HG03196 (cell line): ENCODE results near the gene OGFOD2.
"Not testable (repeated sequence)": the region's sequence is repeated elsewhere in the genome, so short reads cannot be mapped to it uniquely, and the experiment has no call there.

Source experiments
- ATAC-seq: cut with Tn5 transposase; IDR thresholded peaks from one replicate; pipeline ENCODE4 v1.9.1; 2021; ENCODE audit not compliant: unreplicated experiment

Gene OGFOD2

DNA sequence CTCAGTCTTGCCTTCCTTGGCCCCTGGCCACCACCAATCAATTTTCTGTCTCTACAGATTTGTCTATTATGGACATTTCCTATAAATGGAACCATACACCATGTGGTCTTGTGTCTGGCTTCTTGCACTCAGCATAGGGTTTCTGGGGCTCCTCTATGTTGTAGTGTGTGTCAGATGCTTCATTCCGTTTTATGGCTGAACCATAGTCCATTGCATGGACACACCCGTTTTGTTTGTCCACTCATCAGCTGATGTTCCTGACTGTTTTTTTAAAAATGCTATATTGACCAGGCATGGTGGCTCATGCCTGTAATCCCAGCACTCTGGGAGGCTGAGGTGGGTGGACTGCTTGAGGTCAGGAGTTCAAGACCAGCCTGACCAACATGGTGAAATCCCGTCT is 26.4 kb downstream of the OGFOD2 start:
- no peak for ATAC-seq

DNA sequence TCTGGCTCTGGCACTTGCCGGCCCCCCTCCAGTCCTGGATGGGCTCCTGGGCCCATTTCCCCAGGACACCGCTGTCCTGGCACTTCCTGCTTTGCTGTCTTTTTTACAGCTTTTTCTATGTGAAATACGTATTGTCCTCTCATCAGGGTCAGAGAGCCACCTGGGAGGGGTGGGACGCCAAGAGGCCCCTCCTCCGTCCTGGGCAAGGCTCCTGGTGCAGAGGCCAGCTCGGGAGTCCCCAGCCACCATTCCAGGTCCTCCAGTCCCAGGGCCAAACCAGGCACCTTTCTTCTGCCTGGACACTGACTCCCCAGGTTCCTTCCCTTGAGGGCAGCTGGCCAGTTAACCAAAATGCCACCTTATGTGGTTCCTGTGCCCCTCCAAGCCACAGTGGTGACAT is 28.2 kb downstream of the OGFOD2 start:
- no peak for ATAC-seq

DNA sequence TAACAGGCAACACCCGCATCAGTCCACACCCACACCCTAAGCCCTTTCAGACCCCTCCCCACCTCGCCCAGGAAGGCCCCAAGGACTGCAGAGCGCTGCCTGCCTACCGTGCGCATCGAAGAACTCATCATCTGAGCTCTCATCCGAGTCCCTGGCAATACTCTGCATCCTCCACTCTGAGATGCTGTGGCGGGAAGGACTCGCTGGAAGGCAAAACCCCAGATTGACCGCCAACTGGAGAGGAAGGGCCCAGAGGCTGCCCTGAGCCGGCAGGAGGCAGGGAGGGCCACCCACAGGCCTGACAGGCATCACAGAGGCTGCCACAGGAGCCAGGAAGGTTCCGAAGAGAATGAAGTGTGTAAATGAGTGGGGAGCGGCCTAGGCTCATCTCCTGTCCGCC is 29.2 kb downstream of the OGFOD2 start:
- ATAC-seq = no peak

DNA sequence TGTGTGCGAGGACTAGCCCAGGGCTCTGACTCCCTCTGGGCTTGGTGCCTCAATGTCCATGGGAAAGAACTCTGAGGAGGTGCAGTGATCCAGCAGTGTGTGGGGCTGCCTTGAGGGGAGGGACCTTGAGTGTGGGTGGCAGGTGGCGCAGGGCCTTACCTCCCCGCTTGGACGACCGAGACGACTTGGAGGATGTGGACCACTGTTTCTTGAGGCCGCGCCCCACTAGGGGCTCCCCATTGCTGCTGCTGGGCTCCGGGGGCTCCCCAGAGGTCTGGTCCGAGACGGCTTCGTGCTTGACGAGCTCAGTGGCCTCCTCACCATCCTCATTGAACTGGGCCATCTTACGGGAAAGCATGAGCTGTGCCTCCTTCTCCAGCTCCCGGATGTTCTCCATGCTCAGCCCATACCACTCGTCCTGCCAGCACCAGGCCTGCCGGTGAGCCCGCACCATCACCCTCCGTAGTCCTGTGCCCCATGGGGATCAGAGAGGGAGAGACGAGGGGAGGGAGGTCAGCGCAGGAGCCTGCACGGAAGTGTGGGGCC is 30.1 kb downstream of the OGFOD2 start:
- ATAC-seq = no peak

DNA sequence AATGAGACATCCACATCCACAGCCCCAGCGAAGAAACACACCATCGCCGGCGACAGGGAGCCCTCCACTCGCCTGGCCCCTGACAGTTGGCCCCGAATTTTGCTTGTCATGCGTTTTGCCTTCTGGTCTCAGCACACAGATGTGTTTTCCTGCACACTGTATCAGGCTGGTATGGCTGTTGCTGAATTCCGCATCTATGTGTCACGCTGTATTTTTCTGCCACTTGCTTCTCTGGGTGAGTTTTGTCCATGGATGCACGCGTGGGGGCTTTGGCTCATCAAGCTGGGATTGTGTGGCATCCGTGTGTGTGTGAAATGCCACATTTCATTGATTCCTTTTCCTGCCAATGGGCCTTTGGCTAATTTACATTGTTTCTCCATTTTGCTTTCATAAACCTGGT is 31.9 kb downstream of the OGFOD2 start:
- ATAC-seq = no peak

DNA sequence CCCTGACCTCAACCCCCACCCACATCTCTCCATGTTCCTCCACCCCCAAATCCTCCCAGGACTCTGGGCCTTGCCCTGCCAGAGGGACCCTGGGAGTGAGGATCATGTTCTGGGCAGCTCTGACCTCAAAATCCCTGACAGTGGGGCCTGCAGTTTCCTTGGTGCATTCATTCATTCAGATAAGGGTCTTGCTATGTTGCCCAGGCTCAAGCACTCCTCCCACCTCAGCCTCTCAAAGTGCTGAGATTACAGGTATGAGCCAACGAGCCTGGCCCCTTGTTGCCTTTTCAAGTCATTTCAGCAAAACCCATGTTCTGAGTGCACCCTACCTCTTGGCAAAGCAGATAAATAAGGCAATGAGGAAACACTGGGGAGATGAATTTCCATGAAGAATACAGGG is 35.1 kb downstream of the OGFOD2 start:
- ATAC-seq = no peak

DNA sequence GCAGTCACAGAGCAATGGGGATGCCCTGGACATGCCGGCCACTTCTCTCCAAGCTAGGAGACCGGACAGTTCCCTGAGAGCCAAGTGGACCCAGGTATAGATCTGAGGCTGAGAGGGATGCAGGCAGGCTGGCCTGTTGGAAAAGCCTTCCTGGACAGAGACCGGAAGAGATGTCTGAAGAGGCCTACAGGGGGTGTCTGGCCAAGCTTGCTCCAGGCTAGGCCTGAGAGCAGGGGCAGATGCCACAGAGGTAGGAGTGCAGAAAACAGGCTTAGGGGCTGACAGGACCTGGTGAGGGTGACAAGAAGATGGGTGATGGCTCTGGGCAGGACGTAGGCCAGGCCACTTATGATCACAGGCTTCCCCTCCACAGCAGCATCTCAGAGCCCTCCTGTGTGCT is 35.6 kb downstream of the OGFOD2 start:
- no peak for ATAC-seq

DNA sequence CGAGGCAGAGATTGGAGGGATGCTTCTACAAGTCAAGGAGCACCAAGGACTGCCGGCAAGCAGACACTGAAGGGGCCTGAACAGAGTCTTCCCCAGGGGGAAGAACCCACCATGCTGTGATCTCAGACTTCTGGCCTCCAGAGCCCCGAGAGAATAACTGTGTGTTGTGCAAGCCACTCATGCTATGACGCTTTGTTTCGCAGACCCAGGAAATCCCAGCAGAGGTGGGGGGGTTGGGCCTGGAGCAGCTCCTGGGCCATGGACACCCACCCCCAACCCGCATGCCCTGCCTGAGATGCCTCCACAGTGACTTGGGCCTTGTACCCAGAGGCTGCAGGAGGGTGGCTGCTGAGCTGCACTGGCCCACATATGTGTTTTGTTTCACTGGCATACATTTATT is 36.7 kb downstream of the OGFOD2 start:
- no peak for ATAC-seq

DNA sequence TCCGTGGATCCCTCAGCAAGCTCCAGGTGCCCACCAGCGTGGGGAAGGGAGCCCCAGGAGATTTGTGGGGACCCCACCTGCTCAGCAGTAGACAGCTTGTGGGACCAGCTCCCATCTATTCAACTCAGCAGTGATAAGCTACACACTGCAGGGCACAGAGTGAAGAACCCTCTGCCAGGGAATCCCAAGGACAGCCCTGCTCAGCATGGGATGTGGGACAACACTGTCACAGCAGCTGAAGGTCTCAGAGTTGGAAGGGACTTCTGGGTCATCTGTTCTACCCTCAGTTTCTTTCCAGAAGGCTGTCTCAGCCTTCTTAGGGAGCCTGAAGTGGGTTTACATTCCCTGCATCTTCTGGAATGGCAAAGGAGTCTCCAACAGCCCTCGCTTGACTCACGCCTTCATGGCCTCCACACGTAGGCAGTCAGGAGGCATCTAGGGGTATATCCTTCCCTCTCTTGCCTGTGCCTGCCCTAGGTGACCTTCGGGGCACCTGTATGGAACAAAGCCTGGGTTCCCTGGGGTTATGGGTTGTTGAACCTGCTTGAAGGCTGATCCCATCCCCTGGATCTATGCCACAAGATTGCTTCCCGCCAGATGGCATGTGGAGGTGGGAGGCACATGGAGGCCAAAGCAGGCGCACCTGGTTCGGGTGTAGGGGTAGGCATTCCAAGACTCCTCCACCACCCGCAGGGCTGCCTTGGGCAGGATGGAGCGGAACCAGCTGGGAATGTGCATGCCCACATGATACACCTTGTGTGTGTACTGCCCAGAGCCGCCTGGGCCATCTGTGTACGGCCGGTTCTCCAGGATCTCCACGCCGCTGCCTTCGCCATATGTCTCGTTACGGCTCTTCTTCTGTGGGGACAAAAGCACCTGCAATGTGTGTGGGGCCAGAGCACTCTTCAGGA is 38.4 kb downstream of the OGFOD2 start:
- ATAC-seq = no peak

DNA sequence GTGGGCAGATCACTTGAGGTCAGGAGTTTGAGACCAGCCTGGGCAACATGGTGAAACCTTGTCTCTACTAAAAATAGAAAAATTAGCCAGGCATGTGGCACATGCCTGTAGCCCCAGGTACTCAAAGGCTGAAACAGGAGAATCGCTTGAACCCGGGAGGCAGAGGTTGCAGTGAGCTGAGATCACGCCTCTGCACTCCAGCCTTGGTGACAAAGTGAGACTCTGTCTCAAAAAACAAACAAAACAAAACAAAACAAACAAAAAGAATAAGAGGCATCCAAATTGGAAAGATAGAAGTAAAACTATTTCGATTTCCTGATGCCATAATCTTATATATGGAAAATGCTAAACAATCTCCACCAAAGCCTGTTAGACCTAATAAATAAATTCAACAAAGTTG is 39.4 kb downstream of the OGFOD2 start:
- ATAC-seq = not testable (repeated sequence)

DNA sequence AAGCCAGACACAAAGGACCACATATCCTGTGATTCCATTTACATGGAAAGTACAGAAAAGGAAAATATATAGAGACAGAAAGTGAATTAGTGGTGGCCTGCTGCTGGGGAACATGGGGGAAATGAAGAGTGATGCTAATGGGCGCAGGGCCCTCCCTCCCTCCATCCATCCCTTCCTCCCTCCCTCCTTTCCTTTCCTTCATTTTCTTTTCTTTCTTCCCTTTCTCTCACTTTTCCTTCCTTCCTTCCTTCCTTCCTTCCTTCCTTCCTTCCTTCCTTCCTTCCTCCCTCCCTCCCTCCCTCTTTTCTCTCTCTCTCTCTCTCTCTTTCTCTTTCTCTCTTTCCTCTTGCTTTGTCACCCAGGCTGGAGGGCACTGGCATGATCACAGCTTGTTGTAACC is 42.7 kb downstream of the OGFOD2 start:
- ATAC-seq = no peak

DNA sequence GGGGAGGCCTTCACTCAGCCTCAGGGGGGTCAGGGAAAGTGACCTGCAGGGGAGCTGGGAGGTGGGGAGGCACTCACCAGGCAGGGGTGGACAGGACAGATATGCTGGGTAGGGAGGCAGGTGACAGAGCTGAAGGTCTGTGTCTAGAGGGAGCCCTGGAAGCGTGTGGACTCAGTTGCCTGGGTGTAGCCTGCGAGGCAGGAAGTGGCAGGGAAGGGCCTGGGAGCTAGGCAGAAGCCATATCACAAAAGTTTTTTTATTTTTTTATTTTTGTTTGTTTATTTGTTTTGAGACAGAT is 44.7 kb downstream of the OGFOD2 start:
- ATAC-seq = no peak

DNA sequence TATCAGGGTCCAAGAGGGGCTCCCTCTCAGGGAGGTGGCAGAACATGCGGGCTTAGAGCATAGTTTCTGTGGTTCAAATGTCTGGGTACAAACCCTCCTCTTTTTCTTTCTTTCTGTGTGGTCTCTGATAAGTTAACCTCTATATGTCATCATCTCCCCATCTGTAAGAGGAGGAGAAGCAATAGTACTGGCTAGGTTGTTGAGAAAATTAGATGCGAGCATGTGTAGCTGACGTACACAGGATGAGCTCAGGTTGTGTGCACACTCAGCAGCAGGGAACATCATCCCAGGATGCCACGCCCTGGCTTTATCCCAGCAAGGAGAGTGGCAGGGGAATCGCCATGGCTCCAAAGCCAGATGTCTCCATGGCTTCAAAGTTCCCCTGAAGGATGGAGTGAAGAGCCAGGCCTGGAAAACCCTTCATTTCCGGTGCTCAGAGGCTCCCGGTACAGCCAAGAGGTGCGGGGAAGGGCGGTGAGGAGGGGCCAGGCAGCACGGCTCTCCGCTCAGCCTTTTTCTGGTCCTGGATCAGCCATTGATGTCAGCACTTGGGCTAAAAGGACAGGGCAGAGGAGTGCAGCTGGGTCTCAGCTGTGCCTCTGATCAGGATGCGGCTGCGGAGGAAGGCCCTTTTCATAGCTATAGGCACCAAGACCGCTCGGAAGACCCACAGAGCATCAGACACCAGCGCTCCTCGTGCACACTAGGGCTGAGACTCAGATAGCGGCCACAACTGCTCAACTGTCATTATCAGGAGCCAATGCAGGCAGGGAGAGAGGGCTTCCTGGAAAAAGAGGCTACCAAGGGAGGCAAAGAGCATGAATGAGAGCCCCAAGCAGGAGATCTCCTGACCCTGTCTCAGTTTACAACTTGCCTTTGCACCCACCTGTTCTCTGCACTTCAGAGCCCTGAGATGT is 46.9 kb downstream of the OGFOD2 start:
- no peak for ATAC-seq

DNA sequence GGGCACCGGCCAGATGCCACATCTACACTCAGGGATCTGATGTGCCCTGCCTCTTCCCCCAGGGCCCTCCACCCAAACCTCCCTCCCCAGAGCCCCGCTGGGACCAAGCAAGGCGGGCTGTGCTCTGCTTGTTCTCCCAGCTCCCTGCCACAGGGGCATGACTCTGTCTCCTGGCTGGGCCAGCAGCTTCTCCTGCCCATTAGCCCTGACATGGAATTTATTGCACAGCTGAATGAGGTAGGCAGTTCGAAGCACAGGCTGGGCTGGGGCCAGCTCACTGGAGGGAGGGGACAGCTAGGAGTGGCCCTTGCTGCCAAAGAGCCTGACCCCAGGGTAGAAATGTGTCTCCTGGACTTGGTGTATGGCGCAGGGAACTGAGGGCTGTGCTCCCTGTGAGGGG is 47.8 kb downstream of the OGFOD2 start:
- ATAC-seq = no peak

DNA sequence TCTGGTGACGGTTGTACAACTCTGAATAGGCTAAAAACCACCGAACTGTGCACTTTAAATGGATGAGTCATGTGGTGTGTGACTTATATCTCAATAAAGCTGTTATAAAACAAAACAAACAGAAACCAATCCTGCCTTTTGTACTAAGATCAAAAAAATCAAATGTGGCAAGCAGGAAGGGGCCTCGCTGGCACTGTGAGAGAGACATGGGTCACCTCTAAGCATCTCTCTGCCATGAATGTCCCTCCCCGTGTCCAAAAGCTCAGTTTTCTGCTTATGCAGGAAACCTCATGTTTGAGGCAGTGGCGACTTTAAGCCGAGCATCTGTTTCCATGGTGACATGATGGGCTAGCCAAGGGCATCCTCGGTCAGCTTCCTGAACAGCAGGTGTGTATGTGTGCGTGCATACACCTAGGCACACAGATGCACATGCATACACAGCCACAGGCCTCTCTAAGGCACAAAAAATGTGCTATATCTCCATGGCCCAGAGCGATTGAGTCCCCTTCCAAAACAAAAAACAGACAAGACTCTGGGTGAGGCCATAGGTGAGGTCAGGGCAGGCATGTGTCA is 49.9 kb downstream of the OGFOD2 start:
- no peak for ATAC-seq

DNA sequence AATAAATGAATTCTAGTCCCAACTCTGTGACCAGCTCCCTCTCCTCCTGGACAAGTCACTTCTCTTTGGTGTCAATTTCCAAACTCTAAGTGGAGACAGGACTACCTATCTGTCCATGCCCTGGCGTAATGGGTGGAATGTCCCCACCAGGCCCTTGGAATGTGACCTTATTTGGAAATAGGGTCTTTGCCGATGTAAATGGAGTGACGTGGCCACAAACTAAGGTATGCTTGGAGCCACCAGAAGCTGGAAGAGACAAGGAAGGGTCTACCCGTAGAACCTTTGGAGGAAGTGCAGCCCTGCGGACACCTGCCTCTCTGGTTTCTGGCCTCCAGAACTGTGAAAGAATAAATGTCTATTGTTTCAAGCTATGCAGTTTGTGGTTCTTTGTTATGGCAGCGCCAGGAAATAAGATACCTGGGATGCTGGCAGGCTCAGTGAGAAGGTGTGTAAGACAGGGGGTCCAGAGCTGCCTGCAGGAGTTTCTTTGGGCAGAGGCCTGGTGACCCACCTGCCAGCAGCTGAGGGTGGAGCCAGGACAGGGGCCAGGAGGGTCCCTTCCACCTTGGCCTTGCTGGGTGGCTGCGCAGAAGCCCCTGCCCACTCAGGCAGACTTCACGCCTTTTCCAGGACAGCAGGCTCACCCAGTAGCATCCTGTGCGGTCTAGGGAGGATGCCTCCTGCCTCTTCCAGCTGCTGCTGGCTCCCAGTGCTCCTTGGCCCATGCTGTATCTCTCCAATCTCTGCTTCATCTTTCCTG is 51.2 kb downstream of the OGFOD2 start:
- ATAC-seq = no peak

DNA sequence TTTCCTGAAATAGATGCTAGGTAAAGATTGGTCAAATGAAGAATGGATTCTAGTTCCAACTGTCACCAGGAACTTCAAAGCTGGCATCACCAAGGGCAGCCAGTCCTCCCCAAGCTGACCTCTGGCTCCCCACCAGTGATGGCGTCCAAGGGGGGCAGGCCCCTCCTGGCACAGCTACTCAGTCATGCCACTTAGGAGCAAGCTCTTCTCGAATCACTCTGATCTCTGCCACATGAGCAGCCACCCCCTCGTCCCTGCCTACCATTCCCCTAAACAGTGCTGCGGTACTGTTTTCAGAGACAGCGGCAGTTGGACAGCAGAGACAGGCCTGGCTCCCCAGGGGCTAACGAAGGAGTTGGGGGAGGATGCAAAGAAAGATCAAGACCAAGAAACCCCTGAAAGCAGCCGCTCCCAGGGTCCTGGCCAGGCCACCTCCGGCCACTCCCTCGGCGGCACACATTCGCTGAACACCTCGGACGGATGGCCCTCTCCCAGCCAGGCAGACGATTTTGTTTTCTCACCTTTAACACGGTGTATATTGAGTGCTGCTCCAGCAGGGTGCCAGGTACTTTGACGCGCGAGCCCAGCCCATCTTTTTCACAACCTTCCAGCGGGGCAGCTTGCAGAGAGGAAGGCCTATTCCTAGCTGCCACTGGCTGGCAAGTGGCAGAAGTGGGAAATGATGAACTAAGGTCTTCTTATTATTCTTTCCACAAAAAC is 52.8 kb downstream of the OGFOD2 start:
- ATAC-seq = no peak

DNA sequence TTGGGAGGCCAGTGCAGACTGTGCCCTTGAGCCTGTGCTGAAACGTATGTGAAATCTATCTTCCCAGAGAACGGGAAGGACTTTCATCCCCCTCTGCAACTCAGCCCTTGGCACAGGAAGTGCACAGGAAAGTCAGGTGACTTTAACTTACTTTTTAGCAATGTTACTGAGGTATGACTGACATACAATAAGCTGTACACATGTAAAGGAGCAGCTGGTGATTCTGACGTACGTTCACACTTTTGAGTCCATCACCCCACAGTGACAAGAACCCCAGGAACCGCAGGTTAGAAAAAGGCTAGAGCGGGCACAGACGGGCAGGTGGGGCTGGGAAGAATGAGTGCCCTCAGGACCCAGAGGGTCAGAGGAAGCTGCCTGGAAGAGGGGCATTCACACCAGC is 53.4 kb downstream of the OGFOD2 start:
- no peak for ATAC-seq

DNA sequence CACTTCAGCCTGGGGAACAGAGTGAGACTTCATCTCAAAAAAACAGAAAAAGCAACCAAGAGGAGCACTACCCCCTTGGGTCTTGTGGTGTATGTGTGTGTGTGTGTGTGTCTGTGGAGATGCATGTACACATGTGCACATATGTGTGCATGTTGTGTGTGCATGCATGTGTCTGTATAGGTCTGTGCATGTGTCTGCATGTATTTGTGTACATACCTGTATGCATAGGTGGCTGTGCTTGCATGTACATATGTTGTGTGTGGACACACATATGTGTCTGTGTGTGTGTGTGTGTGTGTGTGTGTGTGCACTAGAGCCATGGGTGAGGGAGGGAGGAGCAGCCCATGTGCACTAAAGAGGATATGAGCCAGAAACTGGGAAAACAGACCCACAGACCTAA is 54.5 kb downstream of the OGFOD2 start:
- ATAC-seq = no peak
